ENCODE data around the gene PLXNA4. TPM values are rescaled to one million over a fixed set of nuclear protein-coding genes. Genes with fewer than 3 reads are reported as not detected.

The PLXNA4 gene
- total RNA-seq, 1 experiment from 2014 or later: 0.10 TPM

- H3K36me3 ChIP-seq (ENCODE audit: control insufficient read depth, insufficient read depth, low read length): no peaks in the 10 kb centered on the region
- intact Hi-C loops (cut with micrococcal nuclease; ENCODE audit: unreplicated experiment) (no loop called here), in situ Hi-C loops (cut with HindIII; ENCODE audit: low pct_unique_long_range_greater_than_20kb, low sequenced_read_pairs) (no loop called here)
- no peaks in the 10 kb centered on the region for H3K9me3 ChIP-seq (ENCODE audit: control insufficient read depth, insufficient read depth, low read depth, low read length)
- DNase-seq (ENCODE audit: low read depth, low spot score): no peak
- POLR2A ChIA-PET: no interaction called here
- TF ChIP-seq TCF7L2 (IDR thresholded peaks at IDR 0.05; ENCODE audit: low read depth, low read length): no peak
- TF ChIP-seq REST (IDR thresholded peaks at IDR 0.05; ENCODE audit: insufficient read depth in 1 of 2, low read depth in 2 of 2, low read length in 1 of 2): no peak
- TF ChIP-seq CTCF (IDR thresholded peaks at IDR 0.05): no peak
- TF ChIP-seq POLR2AphosphoS5 (IDR thresholded peaks at IDR 0.05; ENCODE audit: low read depth, low read length): no peak
- no peak for TF ChIP-seq SIN3A (IDR thresholded peaks at IDR 0.05; ENCODE audit: borderline replicate concordance, insufficient read depth, low read depth, low read length)
- no peak overlapping the region for H3K4me3 ChIP-seq (ENCODE audit: low read depth in 2 of 2, low read length in 2 of 2)
- BruUV-seq (replicated peaks): no TSS peak
- H3K27ac ChIP-seq (ENCODE audit: low read length): no peak overlapping the region
- no peaks in the 10 kb centered on the region for H3K4me1 ChIP-seq (ENCODE audit: control insufficient read depth, insufficient read depth, low read length)
- CTCF ChIA-PET: no interaction called here
- no peak for ATAC-seq
- no peaks in the 10 kb centered on the region for H3K27me3 ChIP-seq (ENCODE audit: control insufficient read depth, insufficient read depth, low read length)
Observed at GRCh38 chr7:132210821-132211220, 365.4 kb downstream of the PLXNA4 start.

- TF ChIP-seq TCF7L2 (IDR thresholded peaks at IDR 0.05; ENCODE audit: low read depth, low read length) (no peak), REST (IDR thresholded peaks at IDR 0.05; ENCODE audit: insufficient read depth in 1 of 2, low read depth in 2 of 2, low read length in 1 of 2) (no peak), CTCF (IDR thresholded peaks at IDR 0.05) (no peak), SIN3A (IDR thresholded peaks at IDR 0.05; ENCODE audit: borderline replicate concordance, insufficient read depth, low read depth, low read length) (no peak), POLR2AphosphoS5 (IDR thresholded peaks at IDR 0.05; ENCODE audit: low read depth, low read length) (no peak)
- Histone ChIP-seq H3K4me3 (ENCODE audit: low read depth in 2 of 2, low read length in 2 of 2) (no peak overlapping the region), H3K4me1 (ENCODE audit: control insufficient read depth, insufficient read depth, low read length) (no peaks in the 10 kb centered on the region), H3K9me3 (ENCODE audit: control insufficient read depth, insufficient read depth, low read depth, low read length) (no peaks in the 10 kb centered on the region), H3K27me3 (ENCODE audit: control insufficient read depth, insufficient read depth, low read length) (no peaks in the 10 kb centered on the region), H3K27ac (ENCODE audit: low read length) (no peak overlapping the region), H3K36me3 (ENCODE audit: control insufficient read depth, insufficient read depth, low read length) (no peaks in the 10 kb centered on the region)
- no peak for DNase-seq (ENCODE audit: low read depth, low spot score)
- intact Hi-C loops (cut with micrococcal nuclease; ENCODE audit: unreplicated experiment): no loop called here
- ChIA-PET CTCF (no interaction called here), POLR2A (no interaction called here)
- no peak for ATAC-seq
- in situ Hi-C loops (cut with HindIII; ENCODE audit: low pct_unique_long_range_greater_than_20kb, low sequenced_read_pairs): no loop called here
- BruUV-seq (replicated peaks): no TSS peak
Observed at GRCh38 chr7:132207782-132208181, 368.5 kb downstream of the PLXNA4 start.

Data from Panc1 (cell line).